Dedifferentiated amniotic fluid mesenchymal stem cell (primary cell): Measurements from ENCODE around the gene NBPF20.
A peak's percentile ranks its signal among the peaks of the same experiment; 100 is the strongest.
"Not testable (repeated sequence)": the region's sequence is repeated elsewhere in the genome, so short reads cannot be mapped to it uniquely, and the experiment has no call there.

Experiments
- DNase-seq: peaks from one replicate; pipeline ENCODE4 v3.0.0-alpha.2; 2016; ENCODE audit errors: extremely low spot score

Gene NBPF20

GRCh38 chr1:145430830-145431229, 5.4 kb upstream of the NBPF20 start:
- not testable (repeated sequence) for DNase-seq

GRCh38 chr1:145429329-145429728, 3.9 kb upstream of the NBPF20 start:
- not testable (repeated sequence) for DNase-seq

- peak; percentile 22 for DNase-seq
These were observed 579 bp downstream of the NBPF20 start for GRCh38 chr1:145424612-145425435.

GRCh38 chr1:145415149-145415548, 10.3 kb downstream of the NBPF20 start:
- not testable (repeated sequence) for DNase-seq

GRCh38 chr1:145407266-145407665, 18.1 kb downstream of the NBPF20 start:
- DNase-seq = not testable (repeated sequence)

- DNase-seq = peak; percentile 10
These were observed 20.5 kb downstream of the NBPF20 start for GRCh38 chr1:145404949-145405348.

- DNase-seq = not testable (repeated sequence)
These were observed 24.7 kb downstream of the NBPF20 start for GRCh38 chr1:145400701-145401100.
